Adipose tissue (tissue), 3 donors: ENCODE data around the gene FSD1. TPM values are rescaled to one million over a fixed set of nuclear protein-coding genes. Genes with fewer than 3 reads are reported as not detected.
"Not testable (repeated sequence)": the region's sequence is repeated elsewhere in the genome, so short reads cannot be mapped to it uniquely, and the experiment has no call there.

Experiments
- H3K27ac ChIP-seq: one replicate; pipeline ENCODE4 v1.5.1; 2013; ENCODE audit warnings: low read depth, low read length
- WGBS, 3 donors: extraction: QIAGEN DNeasy Blood & Tissue Kit; methylation state at CpG; one replicate each; pipeline ENCODE4 v1.1.7; 2013; 5-methylcytosine and 5-hydroxymethylcytosine counted together
- polyA plus RNA-seq, 3 donors: library from polyadenylated mRNA; stranded (reverse); fragments of 200-250 nt; gene quantifications; one replicate each; pipeline ENCODE4 v1.2.3, GENCODE V29; 2013
- donor health status: healthy with polysubstance abuse.
- donor health status: Bipolar disorder and iron deficiency.
- donor health status: healthy.

Gene FSD1
- polyA plus RNA-seq, 3 donors = 0.12 TPM; not detected in 1

- H3K27ac ChIP-seq = no peak overlapping the region
- 94 to 97% (median 97%) methylated on average over 19 of the region's 19 CpGs for WGBS, 3 donors
Observed at GRCh38 chr19:4329858-4330257, 25.5 kb downstream of the FSD1 start.

- no peak overlapping the region for H3K27ac ChIP-seq
- WGBS, 3 donors = 96 to 97% (median 97%) methylated on average over 7 of the region's 7 CpGs
Observed at GRCh38 chr19:4334929-4335570, 30.7 kb downstream of the FSD1 start.

- WGBS, 3 donors = 7 to 11% (median 9%) methylated on average over 14 of the region's 14 CpGs
- H3K27ac ChIP-seq = no peak overlapping the region
Observed at GRCh38 chr19:4337906-4338440, 33.6 kb downstream of the FSD1 start.

- no peak within 1 kb of the TSS for H3K27ac ChIP-seq
- WGBS, 3 donors = 33 to 45% (median 40%) methylated on average over 27 of the region's 27 CpGs
Observed at GRCh38 chr19:4338441-4339355, 34.3 kb downstream of the FSD1 start, which contains the start of gene STAP2. STAP2 (minus strand) TSS chr19:4338827; CDS start chr19:4338753, 74 bp downstream.

GRCh38 chr19:4342314-4342614, 37.9 kb downstream of the FSD1 start:
- peak overlapping the region; percentile 30 for H3K27ac ChIP-seq
- 1 to 3% (median 1%) methylated on average over 10 of the region's 10 CpGs for WGBS, 3 donors

- H3K27ac ChIP-seq = peak overlapping the region; percentile 30
- 0 to 1% (median 0%) methylated on average over 39 of the region's 39 CpGs for WGBS, 3 donors
Observed at GRCh38 chr19:4342615-4343369, 38.4 kb downstream of the FSD1 start.

GRCh38 chr19:4343370-4344307, 39.2 kb downstream of the FSD1 start, which contains the start of gene MPND:
MPND (plus strand) TSS chr19:4343562; CDS start chr19:4343594, 32 bp downstream.
- H3K27ac ChIP-seq = peak within 1 kb of the TSS; percentile 30
- 5 to 6% (median 6%) methylated on average over 59 to 101 of the region's 101 CpGs for WGBS, 3 donors

- WGBS, 3 donors = 43 to 91% (median 89%) methylated on average over 14 to 15 of the region's 15 CpGs
- no peak overlapping the region for H3K27ac ChIP-seq
Observed at GRCh38 chr19:4345342-4346019, 41.1 kb downstream of the FSD1 start.

GRCh38 chr19:4346020-4346383, 41.6 kb downstream of the FSD1 start:
- WGBS, 3 donors = 84 to 94% (median 88%) methylated on average over 6 of the region's 6 CpGs
- H3K27ac ChIP-seq = no peak overlapping the region

GRCh38 chr19:4347521-4347920, 43.1 kb downstream of the FSD1 start:
- no peak overlapping the region for H3K27ac ChIP-seq
- WGBS, 3 donors = 71 to 75% (median 72%) methylated on average over 6 of the region's 6 CpGs

GRCh38 chr19:4349225-4349624, 44.8 kb downstream of the FSD1 start:
- H3K27ac ChIP-seq = not testable (repeated sequence)

GRCh38 chr19:4350111-4350510, 45.7 kb downstream of the FSD1 start:
- H3K27ac ChIP-seq = no peak overlapping the region
- WGBS, 3 donors = 86 to 94% (median 88%) methylated on average over 8 of the region's 8 CpGs

More at GRCh38 chr19:4349225-4349624, 44.8 kb downstream of the FSD1 start:
- 93 to 96% (median 94%) methylated on average over 16 of the region's 16 CpGs for WGBS, 3 donors

GRCh38 chr19:4350726-4351125, 46.3 kb downstream of the FSD1 start:
- H3K27ac ChIP-seq = no peak overlapping the region
- WGBS, 3 donors = 95 to 97% (median 95%) methylated on average over 9 of the region's 9 CpGs

- H3K27ac ChIP-seq = no peak overlapping the region
- 24 to 34% (median 30%) methylated on average over 9 of the region's 9 CpGs for WGBS, 3 donors
Observed at GRCh38 chr19:4352701-4353121, 48.3 kb downstream of the FSD1 start.

- WGBS, 3 donors = 83 to 90% (median 89%) methylated on average over 12 of the region's 12 CpGs
- H3K27ac ChIP-seq = no peak overlapping the region
Observed at GRCh38 chr19:4354282-4354681, 49.9 kb downstream of the FSD1 start.

GRCh38 chr19:4354897-4355296, 50.5 kb downstream of the FSD1 start:
- H3K27ac ChIP-seq = no peak overlapping the region
- WGBS, 3 donors = 82 to 85% (median 82%) methylated on average over 17 of the region's 17 CpGs
